Measurements from ENCODE around the gene DDX41.
A peak's percentile ranks its signal among the peaks of the same experiment; 100 is the strongest.
"Not testable (repeated sequence)": the region's sequence is repeated elsewhere in the genome, so short reads cannot be mapped to it uniquely, and the experiment has no call there.

The DDX41 gene

DNA sequence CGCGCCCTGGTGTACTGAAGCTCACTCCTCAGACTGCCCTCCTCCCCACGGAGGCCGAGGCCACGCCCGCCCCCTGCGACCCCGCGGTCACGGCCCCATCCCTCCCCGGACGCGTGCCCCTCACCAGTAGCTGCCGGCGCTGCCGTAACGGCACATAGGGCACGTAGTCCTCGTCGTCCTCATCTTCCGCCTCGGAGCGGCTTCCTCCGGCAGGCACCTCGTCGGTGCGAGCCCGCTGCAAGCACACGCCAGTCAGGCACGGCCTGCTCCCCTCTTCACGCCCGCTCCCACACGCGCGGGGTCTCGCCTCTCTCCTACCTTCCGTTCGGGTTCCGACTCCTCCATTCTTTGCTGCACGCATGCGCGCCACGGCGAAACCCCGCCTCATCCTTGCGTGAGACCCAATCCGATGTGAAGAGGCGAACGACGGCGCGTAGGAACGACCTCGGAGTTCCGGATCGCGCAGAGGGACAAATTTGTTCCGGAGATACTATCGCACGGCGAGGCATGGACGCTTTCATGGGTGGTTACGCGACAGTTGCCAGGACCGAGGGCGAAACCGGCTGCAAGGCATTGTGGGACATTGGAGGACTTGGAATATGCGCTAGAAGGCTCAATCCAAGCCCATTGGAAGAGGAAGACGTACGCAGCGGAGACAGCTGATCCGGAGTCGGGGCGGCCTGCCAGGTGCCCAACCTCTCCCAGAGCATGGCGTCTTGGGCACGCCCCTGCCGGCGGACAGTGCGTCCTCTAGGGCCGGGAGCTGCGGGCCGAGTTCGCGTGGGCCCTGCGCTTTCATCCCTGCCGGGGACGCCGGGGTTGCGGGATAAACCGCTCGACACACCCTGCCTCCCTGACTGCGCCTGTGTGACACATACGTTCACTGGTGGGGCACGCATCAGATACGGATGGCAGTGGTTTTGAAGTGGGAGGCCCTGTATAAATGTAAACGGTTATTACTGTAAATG, at the start of gene DDX41:
TSS of gene DDX41 (minus strand) at position 361 of the 968 bp plus-strand sequence. CDS start at position 345, 16 bp downstream.
- peak within 1 kb of the TSS; percentile 80 for H3K4me3 ChIP-seq (ENCODE audit: low read length)
- TF ChIP-seq ZNF274 (IDR thresholded peaks at IDR 0.05; ENCODE audit: low read depth, low read length) = no peak

DNA sequence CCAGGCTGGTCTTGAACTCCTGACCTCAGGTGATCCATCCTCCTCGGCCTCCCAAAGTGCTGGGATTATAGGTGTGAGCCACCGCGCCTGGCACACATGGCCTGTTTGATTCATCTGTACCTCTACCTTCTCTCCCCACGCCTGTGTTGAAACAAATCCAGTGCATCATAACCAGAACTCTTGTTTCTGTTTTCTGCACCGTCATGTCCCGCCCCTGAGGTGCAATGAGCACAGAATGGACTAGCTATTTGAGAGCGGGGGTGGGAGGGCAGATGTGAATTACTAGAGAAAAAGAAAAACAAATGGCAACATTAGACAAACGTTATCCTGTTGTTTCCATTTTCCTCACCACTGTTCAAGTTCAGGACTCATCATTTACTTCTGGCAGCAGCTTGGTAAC, 48.3 kb upstream of the DDX41 start:
- no peak for TF ChIP-seq ZNF274 (IDR thresholded peaks at IDR 0.05; ENCODE audit: low read depth, low read length)
- no peak overlapping the region for H3K4me3 ChIP-seq (ENCODE audit: low read length)

DNA sequence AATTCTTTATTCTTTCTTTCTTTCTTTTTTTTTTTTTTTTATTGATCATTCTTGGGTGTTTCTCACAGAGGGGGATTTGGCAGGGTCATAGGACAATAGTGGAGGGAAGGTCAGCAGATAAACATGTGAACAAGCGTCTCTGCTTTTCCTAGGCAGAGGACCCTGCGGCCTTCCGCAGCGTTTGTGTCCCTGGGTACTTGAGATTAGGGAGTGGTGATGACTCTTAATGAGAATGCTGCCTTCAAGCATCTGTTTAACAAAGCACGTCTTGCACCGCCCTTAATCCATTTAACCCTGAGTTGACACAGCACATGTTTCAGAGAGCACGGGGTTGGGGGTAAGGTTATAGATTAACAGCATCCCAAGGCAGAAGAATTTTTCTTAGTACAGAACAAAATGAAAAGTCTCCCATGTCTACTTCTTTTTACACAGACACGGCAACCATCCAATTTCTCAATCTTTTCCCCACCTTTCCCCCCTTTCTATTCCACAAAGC, 42.7 kb upstream of the DDX41 start:
- not testable (repeated sequence) for H3K4me3 ChIP-seq (ENCODE audit: low read length)

DNA sequence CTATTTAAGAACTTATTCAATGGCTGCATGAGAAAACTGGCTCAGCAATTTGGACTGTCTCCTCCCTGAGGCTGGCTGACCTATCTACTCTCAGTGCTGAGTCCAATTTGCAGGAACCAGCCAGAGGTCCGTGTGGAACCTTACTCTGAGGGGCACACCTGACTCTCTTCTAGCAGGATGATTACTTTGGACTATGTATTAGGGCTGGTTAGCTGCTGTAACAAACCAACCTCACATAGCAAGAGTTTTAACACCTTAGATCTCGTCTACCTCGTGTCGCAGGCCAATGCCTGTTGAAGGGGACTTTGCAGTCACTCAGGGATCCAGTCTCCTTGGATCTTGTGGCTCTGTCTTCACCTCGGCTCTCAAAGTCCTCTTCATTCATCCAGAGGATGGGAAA, 41.0 kb upstream of the DDX41 start:
- TF ChIP-seq ZNF274 (IDR thresholded peaks at IDR 0.05; ENCODE audit: low read depth, low read length) = no peak
- no peak overlapping the region for H3K4me3 ChIP-seq (ENCODE audit: low read length)

DNA sequence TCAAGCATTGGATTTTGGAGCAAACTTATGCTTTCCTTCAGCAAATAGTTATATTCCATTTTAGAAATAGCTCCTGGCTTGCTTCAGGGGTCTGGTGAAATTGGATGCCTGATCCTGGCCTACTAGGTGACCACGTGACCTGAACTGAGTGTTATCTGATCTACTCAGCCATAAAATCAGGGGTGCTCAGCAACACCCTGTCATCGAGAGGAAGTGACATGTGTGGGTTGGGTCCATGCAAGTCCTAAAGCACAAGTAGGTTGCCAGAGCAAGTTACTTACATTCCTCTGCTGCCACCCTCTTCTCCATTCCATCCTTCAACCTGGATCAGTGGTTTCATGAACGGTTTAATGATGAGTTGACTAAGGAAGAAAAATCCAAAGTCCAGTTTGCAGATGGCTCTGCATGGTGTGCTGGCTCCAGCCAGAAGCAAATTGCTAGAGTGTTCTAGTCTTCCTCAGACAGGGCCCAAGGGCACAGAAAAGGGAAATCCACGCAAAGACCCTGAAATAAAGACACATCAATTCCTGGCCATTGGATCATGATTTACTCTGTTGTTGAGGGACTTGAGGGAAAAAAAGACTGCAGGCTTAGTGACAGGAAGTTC, 40.4 kb upstream of the DDX41 start:
- no peak overlapping the region for H3K4me3 ChIP-seq (ENCODE audit: low read length)
- no peak for TF ChIP-seq ZNF274 (IDR thresholded peaks at IDR 0.05; ENCODE audit: low read depth, low read length)

DNA sequence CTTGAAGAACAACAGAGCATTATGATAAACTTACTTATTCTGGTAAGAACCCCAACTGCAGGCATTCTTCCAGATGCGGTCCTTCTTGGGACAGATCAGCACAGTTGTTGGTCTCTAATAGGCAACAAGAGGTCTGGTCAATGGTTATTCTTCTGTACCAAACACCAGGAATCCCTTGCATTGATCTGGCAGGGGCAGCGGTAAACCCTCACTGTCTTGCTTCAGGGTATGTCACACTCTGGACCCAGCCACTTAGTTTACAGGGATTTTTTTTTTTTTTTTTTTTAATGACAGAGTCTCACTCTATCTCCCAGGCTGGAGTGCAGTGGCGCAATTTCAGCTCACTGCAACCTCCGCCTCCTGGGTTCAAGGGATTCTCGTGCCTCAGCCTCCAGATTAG, 38.9 kb upstream of the DDX41 start:
- no peak for TF ChIP-seq ZNF274 (IDR thresholded peaks at IDR 0.05; ENCODE audit: low read depth, low read length)

DNA sequence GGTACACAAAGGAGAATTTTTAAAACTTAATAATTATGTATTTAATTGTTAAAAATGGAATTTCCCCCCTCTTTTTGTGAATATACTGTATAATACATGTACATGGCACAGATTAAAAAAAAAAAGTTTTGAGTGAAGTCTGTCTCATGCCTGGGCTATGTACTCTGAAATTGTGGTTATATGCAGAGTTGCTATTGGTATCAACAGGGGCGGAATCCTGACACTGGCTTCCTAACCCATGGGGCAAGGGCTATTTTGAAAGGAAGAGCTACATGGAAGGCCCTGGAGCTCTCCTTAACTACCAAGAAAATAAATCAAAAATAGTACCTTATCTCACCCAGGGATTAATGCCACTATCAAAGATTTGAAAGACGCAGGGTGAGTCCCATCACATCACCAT, 38.5 kb upstream of the DDX41 start:
- peak overlapping the region; percentile 65; the same call in 1 of the 2 replicates for H3K4me3 ChIP-seq (ENCODE audit: low read length)

More for the DNA sequence above, 38.9 kb upstream of the DDX41 start:
- H3K4me3 ChIP-seq (ENCODE audit: low read length) = no peak overlapping the region

DNA sequence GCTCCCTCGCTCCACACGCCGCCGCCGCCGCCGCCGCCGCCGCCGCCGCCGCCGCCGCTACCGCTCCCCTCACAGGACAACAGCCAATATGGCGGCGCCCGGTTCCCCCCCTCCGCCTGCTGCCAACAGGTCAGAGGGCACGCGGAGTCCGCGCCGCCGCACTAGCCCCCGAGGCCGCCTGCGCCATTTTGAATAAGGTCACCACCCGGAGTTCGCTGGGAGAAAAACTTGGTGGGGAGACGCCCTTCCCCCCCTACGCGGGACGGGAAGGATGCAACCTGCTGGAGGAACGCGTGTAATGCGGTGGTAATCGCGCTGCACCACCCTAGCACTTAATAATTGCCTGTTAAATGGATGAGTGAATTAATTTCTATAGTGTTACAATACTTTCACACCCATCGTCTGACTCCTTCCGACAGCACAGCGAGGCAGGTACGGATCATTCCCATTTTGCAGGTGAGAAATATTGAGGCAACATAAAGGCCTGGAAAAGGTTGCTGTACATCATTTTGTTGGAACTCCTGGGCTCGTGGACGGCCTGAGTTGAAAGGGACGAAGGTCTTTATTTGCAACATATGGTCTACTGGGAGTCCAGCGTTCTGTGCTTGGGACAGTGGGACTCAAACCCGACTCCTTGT, 37.8 kb upstream of the DDX41 start, which contains the start of gene FAM193B:
TSS of gene FAM193B (minus strand) at position 90 of the 638 bp plus-strand sequence. CDS start 105 bp downstream, outside the sequence.
- no peak for TF ChIP-seq ZNF274 (IDR thresholded peaks at IDR 0.05; ENCODE audit: low read depth, low read length)
- H3K4me3 ChIP-seq (ENCODE audit: low read length) = peak within 1 kb of the TSS; percentile 78

More for the DNA sequence above, 38.5 kb upstream of the DDX41 start:
- TF ChIP-seq ZNF274 (IDR thresholded peaks at IDR 0.05; ENCODE audit: low read depth, low read length) = no peak

DNA sequence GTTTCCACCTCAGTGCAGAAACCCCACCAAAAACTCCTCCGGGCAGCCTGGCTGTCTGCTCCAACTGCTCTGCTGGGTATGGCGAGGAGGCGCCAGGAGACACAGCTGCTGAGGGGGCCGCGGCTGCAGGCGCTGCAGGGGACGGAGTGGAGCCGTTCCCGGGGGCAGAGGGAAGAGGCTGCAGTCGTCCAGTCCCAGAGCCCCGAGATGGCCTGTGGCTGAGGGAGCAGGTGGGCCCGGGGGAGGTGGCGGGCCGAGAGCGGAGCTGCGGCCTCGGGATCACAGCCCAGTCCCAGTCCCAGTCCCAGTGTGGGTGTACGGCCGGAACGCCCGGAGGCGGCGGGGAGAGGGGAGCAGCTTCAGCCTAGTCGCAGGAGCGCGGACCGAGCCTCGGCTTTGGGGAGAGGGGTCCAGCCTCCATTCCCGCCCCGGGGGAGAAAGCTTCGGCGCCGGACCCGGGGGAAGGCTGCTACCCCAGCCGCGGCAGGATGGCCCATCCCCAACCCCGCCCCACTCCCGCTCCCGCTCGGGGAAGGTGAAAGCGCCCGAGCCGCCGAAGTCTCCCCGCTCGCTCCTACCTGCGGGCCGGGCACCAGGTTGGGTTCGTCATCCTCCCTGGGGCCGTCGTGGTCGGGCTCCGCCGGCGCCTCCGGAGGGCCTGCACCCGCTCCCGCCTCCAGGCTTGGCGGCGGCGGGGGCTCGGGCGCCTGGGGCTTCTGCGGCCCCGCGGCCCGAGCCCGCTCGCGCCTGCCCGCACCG, 37.1 kb upstream of the DDX41 start:
- no peak for TF ChIP-seq ZNF274 (IDR thresholded peaks at IDR 0.05; ENCODE audit: low read depth, low read length)
- peak overlapping the region; percentile 78 for H3K4me3 ChIP-seq (ENCODE audit: low read length)

DNA sequence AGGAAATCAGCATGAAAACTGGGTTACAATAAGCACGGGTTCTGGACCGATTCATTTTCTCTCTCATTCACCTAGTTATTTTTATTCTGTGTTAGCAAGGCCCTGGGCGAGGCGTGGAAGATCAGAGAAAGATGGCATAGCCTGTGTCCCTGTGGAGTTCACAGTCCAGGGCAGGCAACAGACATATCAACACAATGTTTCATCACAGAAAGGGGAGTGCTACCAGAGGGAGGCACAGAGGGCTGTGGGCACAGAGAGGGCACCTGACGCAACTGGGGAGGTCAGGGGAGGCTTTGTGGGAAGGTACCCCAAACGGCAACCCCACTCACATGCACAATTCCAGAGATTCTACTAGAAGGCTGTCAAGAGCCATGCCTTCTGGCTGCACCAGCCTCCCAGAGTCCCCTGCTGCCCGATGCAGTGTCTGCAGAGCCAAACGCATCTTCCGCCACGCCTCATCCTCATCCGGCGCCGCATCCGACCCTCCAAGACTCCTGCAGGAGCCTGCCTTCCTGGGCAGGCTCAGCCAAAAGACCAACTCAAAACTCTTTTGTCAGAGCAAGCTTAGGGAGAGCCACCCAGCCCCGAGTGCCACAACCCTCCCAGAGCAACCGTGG, 36.2 kb upstream of the DDX41 start:
- H3K4me3 ChIP-seq (ENCODE audit: low read length) = peak overlapping the region; percentile 78
- TF ChIP-seq ZNF274 (IDR thresholded peaks at IDR 0.05; ENCODE audit: low read depth, low read length) = no peak

DNA sequence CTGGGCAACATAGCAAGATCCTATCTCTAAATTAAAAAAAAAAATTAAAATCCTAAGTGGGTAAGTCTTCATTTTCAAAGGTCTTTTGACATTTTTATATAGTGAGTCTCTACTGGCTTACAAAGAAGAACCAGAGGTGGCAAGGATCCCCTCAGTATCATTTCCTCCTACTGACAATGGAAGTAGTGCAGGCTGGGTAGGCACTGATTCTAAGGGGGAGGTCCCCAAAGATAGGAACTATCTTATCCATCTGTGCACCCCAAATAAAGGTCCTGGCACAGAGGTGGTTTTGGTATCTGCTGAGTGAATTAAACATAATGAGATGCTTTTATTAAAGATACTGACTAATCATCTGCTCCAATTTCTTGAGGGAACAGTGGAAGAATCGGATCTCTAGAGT, 33.4 kb upstream of the DDX41 start:
- no peak overlapping the region for H3K4me3 ChIP-seq (ENCODE audit: low read length)
- TF ChIP-seq ZNF274 (IDR thresholded peaks at IDR 0.05; ENCODE audit: low read depth, low read length) = no peak

DNA sequence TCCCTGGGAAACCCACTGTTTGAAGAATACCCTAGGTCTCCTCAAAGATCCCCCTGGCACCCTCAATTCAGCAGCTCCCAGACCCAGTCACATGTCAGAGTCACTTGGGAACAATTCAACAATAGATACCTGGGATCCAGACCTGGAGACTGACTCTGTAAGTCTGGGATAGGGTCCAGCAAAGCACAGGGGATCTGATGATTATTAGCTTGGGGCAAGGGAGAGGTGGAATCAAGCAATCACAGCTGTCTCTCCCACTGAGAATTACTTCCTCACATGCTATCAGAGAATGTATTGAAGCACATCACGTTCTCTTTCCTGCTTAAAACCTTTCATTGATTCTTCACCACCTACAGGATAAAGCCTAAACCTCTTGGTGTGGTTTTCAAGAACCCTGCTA, 31.7 kb upstream of the DDX41 start:
- TF ChIP-seq ZNF274 (IDR thresholded peaks at IDR 0.05; ENCODE audit: low read depth, low read length) = no peak

DNA sequence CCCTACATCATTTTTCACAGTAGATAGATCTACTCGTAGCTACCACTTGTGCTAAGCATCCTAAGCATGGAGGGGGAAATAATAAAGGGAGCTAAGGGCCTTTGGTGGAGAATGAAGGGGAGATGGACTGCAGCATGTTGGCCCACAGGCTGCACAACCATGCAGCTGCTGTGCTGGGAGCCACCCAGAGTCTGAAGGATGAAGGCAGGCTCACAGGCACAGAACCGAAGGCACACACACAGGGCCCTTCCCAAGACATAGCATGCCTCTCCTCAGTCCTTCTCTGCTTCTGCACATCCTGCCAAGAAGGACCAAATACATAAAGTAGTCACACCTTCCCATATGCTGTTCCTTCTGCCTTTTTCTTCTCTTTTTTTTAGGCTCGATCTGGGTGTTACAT, 31.0 kb upstream of the DDX41 start:
- H3K4me3 ChIP-seq (ENCODE audit: low read length) = no peak overlapping the region
- TF ChIP-seq ZNF274 (IDR thresholded peaks at IDR 0.05; ENCODE audit: low read depth, low read length) = no peak

More for the DNA sequence above, 31.7 kb upstream of the DDX41 start:
- H3K4me3 ChIP-seq (ENCODE audit: low read length) = no peak overlapping the region

Measured in GM08714 (cell line).